ENCODE measurements around the gene EPHB1.

The EPHB1 gene

GRCh38 chr3:135178566-135178965 lies 383.5 kb downstream of the EPHB1 start:
- peaks cover 5% of the 10 kb centered on the region for H3K9me3 Mint-ChIP-seq
- no peak overlapping the region for H3K27ac Mint-ChIP-seq
- H3K27me3 Mint-ChIP-seq: no peaks in the 10 kb centered on the region
- H3K4me1 Mint-ChIP-seq: no peaks in the 10 kb centered on the region
- H3K4me3 Mint-ChIP-seq: no peak overlapping the region
- no peaks in the 10 kb centered on the region for H3K36me3 Mint-ChIP-seq

GRCh38 chr3:135181408-135181807 lies 386.3 kb downstream of the EPHB1 start:
- Mint-ChIP-seq H3K27ac (no peak overlapping the region), H3K36me3 (no peaks in the 10 kb centered on the region), H3K9me3 (peaks cover 5% of the 10 kb centered on the region), H3K4me3 (no peak overlapping the region), H3K4me1 (no peaks in the 10 kb centered on the region), H3K27me3 (no peaks in the 10 kb centered on the region)

GRCh38 chr3:135182364-135182998 lies 387.4 kb downstream of the EPHB1 start:
- no peaks in the 10 kb centered on the region for H3K4me1 Mint-ChIP-seq
- H3K27me3 Mint-ChIP-seq: no peaks in the 10 kb centered on the region
- H3K9me3 Mint-ChIP-seq: peaks cover 5% of the 10 kb centered on the region
- no peak overlapping the region for H3K4me3 Mint-ChIP-seq
- H3K27ac Mint-ChIP-seq: no peak overlapping the region
- no peaks in the 10 kb centered on the region for H3K36me3 Mint-ChIP-seq

GRCh38 chr3:135190658-135191057 lies 395.6 kb downstream of the EPHB1 start:
- peaks cover 6% of the 10 kb centered on the region for H3K9me3 Mint-ChIP-seq
- H3K36me3 Mint-ChIP-seq: no peaks in the 10 kb centered on the region
- no peaks in the 10 kb centered on the region for H3K27me3 Mint-ChIP-seq
- no peaks in the 10 kb centered on the region for H3K4me1 Mint-ChIP-seq
- no peak overlapping the region for H3K27ac Mint-ChIP-seq
- no peak overlapping the region for H3K4me3 Mint-ChIP-seq

GRCh38 chr3:135191708-135192107 lies 396.6 kb downstream of the EPHB1 start:
- Mint-ChIP-seq H3K9me3 (peaks cover 6% of the 10 kb centered on the region), H3K27ac (no peak overlapping the region), H3K4me1 (no peaks in the 10 kb centered on the region), H3K4me3 (no peak overlapping the region), H3K36me3 (no peaks in the 10 kb centered on the region), H3K27me3 (no peaks in the 10 kb centered on the region)

- peaks cover 6% of the 10 kb centered on the region for H3K9me3 Mint-ChIP-seq
- H3K4me3 Mint-ChIP-seq: no peak overlapping the region
- no peaks in the 10 kb centered on the region for H3K36me3 Mint-ChIP-seq
- no peaks in the 10 kb centered on the region for H3K4me1 Mint-ChIP-seq
- H3K27ac Mint-ChIP-seq: no peak overlapping the region
- no peaks in the 10 kb centered on the region for H3K27me3 Mint-ChIP-seq
These were observed 397.9 kb downstream of the EPHB1 start for GRCh38 chr3:135192929-135193328.

GRCh38 chr3:135197246-135197645 lies 402.2 kb downstream of the EPHB1 start:
- H3K27ac Mint-ChIP-seq: no peak overlapping the region
- H3K4me1 Mint-ChIP-seq: no peaks in the 10 kb centered on the region
- H3K9me3 Mint-ChIP-seq: peaks cover 4% of the 10 kb centered on the region
- no peak overlapping the region for H3K4me3 Mint-ChIP-seq
- no peaks in the 10 kb centered on the region for H3K36me3 Mint-ChIP-seq
- no peaks in the 10 kb centered on the region for H3K27me3 Mint-ChIP-seq

- Mint-ChIP-seq H3K36me3 (no peaks in the 10 kb centered on the region), H3K9me3 (no peaks in the 10 kb centered on the region), H3K4me3 (no peak overlapping the region), H3K4me1 (no peaks in the 10 kb centered on the region), H3K27ac (no peak overlapping the region), H3K27me3 (no peaks in the 10 kb centered on the region)
These were observed 402.8 kb downstream of the EPHB1 start for GRCh38 chr3:135197856-135198255.

GRCh38 chr3:135199137-135199536 lies 404.1 kb downstream of the EPHB1 start:
- H3K9me3 Mint-ChIP-seq: no peaks in the 10 kb centered on the region
- H3K4me3 Mint-ChIP-seq: no peak overlapping the region
- H3K4me1 Mint-ChIP-seq: no peaks in the 10 kb centered on the region
- no peaks in the 10 kb centered on the region for H3K27me3 Mint-ChIP-seq
- no peaks in the 10 kb centered on the region for H3K36me3 Mint-ChIP-seq
- H3K27ac Mint-ChIP-seq: no peak overlapping the region

GRCh38 chr3:135203026-135203425 lies 408.0 kb downstream of the EPHB1 start:
- H3K36me3 Mint-ChIP-seq: no peaks in the 10 kb centered on the region
- no peak overlapping the region for H3K27ac Mint-ChIP-seq
- no peaks in the 10 kb centered on the region for H3K9me3 Mint-ChIP-seq
- no peaks in the 10 kb centered on the region for H3K27me3 Mint-ChIP-seq
- H3K4me3 Mint-ChIP-seq: no peak overlapping the region
- no peaks in the 10 kb centered on the region for H3K4me1 Mint-ChIP-seq

- no peaks in the 10 kb centered on the region for H3K36me3 Mint-ChIP-seq
- no peaks in the 10 kb centered on the region for H3K9me3 Mint-ChIP-seq
- no peaks in the 10 kb centered on the region for H3K27me3 Mint-ChIP-seq
- no peaks in the 10 kb centered on the region for H3K4me1 Mint-ChIP-seq
- H3K27ac Mint-ChIP-seq: no peak overlapping the region
- no peak overlapping the region for H3K4me3 Mint-ChIP-seq
These were observed 418.2 kb downstream of the EPHB1 start for GRCh38 chr3:135213213-135213612.

- no peaks in the 10 kb centered on the region for H3K27me3 Mint-ChIP-seq
- H3K27ac Mint-ChIP-seq: no peak overlapping the region
- H3K9me3 Mint-ChIP-seq: no peaks in the 10 kb centered on the region
- no peaks in the 10 kb centered on the region for H3K36me3 Mint-ChIP-seq
- H3K4me3 Mint-ChIP-seq: no peak overlapping the region
- H3K4me1 Mint-ChIP-seq: no peaks in the 10 kb centered on the region
These were observed 418.8 kb downstream of the EPHB1 start for GRCh38 chr3:135213822-135214221.

GRCh38 chr3:135214400-135214799 lies 419.3 kb downstream of the EPHB1 start:
- no peaks in the 10 kb centered on the region for H3K36me3 Mint-ChIP-seq
- H3K9me3 Mint-ChIP-seq: no peaks in the 10 kb centered on the region
- no peaks in the 10 kb centered on the region for H3K27me3 Mint-ChIP-seq
- H3K27ac Mint-ChIP-seq: no peak overlapping the region
- H3K4me3 Mint-ChIP-seq: no peak overlapping the region
- H3K4me1 Mint-ChIP-seq: no peaks in the 10 kb centered on the region

GRCh38 chr3:135215516-135215915 lies 420.5 kb downstream of the EPHB1 start:
- no peaks in the 10 kb centered on the region for H3K36me3 Mint-ChIP-seq
- H3K4me3 Mint-ChIP-seq: no peak overlapping the region
- no peaks in the 10 kb centered on the region for H3K27me3 Mint-ChIP-seq

GRCh38 chr3:135216659-135217058 lies 421.6 kb downstream of the EPHB1 start:
- no peak overlapping the region for H3K4me3 Mint-ChIP-seq
- no peaks in the 10 kb centered on the region for H3K4me1 Mint-ChIP-seq
- no peaks in the 10 kb centered on the region for H3K27me3 Mint-ChIP-seq
- no peak overlapping the region for H3K27ac Mint-ChIP-seq
- H3K36me3 Mint-ChIP-seq: no peaks in the 10 kb centered on the region
- H3K9me3 Mint-ChIP-seq: no peaks in the 10 kb centered on the region

More at GRCh38 chr3:135215516-135215915, 420.5 kb downstream of the EPHB1 start:
- H3K27ac Mint-ChIP-seq: no peak overlapping the region
- no peaks in the 10 kb centered on the region for H3K4me1 Mint-ChIP-seq
- no peaks in the 10 kb centered on the region for H3K9me3 Mint-ChIP-seq

- no peaks in the 10 kb centered on the region for H3K9me3 Mint-ChIP-seq
- no peaks in the 10 kb centered on the region for H3K4me1 Mint-ChIP-seq
- H3K27ac Mint-ChIP-seq: no peak overlapping the region
- H3K27me3 Mint-ChIP-seq: no peaks in the 10 kb centered on the region
- H3K4me3 Mint-ChIP-seq: no peak overlapping the region
- H3K36me3 Mint-ChIP-seq: no peaks in the 10 kb centered on the region
These were observed 422.7 kb downstream of the EPHB1 start for GRCh38 chr3:135217730-135218129.

GRCh38 chr3:135218304-135218703 lies 423.2 kb downstream of the EPHB1 start:
- Mint-ChIP-seq H3K4me1 (no peaks in the 10 kb centered on the region), H3K27me3 (no peaks in the 10 kb centered on the region), H3K9me3 (no peaks in the 10 kb centered on the region), H3K4me3 (no peak overlapping the region), H3K36me3 (no peaks in the 10 kb centered on the region), H3K27ac (no peak overlapping the region)
